IPS DF 4.7 (cell line): Measurements from ENCODE around the gene BTBD10.
"Not testable (repeated sequence)": the region's sequence is repeated elsewhere in the genome, so short reads cannot be mapped to it uniquely, and the experiment has no call there.

Experiments used
- DNase-seq: peaks from one replicate; pipeline ENCODE4 v3.0.0-alpha.2; 2013; ENCODE audit warnings: low spot score; ENCODE audit errors: extremely low read depth

Gene BTBD10

DNA sequence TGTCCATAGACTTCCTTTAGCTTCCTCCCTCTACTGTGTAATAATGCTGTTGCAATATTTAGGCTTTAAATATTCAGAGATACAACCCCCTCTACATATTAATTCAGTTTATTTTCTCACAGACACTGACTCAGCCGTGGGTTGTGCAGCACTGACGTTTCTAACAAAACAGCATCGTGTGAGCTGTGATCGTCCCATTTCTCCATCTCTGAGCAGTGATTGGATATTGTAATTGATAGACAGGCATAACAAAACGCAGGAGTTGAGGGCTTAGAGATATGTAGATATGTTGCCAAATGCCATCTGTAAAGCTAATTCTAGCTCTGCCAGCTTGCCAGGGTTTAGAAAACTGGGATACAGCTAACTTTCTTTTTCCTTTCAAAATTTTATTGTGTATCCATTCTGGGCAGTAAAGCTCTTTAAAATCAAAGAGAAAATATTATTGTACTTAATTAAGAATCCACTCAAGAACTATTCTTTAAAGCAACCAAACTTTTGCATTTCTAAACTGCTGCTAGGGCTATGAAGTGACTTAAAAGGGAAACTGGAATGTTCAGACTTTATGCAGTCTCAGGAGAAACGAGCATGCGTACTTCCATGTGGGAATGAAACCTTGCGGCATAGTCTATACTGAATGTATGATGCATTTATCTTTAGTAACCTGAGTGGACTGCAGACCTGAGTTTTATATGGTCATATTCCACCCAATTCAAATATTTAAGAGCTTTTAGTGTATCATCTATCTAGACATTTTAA, 22.7 kb downstream of the BTBD10 start:
- DNase-seq = no peak

DNA sequence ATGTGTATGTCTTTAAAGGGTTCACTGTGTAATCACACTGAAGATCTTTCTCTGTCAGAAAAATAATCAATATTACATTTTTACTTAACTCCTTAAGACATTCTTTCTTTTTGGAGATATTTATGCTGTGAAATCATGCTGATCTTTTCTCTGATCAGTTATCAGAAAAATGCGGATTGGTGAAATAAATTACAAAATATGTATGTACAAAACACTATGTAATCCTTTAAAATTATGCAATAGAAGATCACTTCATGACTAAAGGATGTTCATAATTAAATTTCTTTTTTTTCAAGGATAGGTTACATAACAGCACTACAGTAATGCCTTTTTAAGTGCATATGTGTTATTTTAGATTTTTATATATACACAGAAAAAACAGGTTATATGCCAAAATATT, 24.7 kb downstream of the BTBD10 start:
- DNase-seq = no peak

DNA sequence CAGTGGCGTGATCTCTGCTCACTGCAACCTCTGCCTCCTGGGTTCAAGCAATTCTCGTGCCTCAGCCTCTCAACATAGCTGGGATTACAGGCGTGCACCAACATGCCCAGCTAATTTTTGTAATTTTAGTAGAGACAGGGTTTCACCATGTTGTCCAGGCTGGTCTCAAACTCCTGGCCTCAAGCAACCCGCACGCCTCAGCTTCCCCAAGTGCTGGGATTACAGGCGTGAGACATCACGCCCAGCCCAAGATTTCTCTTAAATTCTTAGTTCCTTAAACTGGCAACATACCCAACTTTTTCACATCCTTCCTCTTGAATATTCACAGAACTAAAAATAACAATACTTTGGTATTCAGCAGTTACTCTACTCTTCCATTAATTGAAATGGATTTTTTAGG, 26.2 kb downstream of the BTBD10 start:
- not testable (repeated sequence) for DNase-seq

DNA sequence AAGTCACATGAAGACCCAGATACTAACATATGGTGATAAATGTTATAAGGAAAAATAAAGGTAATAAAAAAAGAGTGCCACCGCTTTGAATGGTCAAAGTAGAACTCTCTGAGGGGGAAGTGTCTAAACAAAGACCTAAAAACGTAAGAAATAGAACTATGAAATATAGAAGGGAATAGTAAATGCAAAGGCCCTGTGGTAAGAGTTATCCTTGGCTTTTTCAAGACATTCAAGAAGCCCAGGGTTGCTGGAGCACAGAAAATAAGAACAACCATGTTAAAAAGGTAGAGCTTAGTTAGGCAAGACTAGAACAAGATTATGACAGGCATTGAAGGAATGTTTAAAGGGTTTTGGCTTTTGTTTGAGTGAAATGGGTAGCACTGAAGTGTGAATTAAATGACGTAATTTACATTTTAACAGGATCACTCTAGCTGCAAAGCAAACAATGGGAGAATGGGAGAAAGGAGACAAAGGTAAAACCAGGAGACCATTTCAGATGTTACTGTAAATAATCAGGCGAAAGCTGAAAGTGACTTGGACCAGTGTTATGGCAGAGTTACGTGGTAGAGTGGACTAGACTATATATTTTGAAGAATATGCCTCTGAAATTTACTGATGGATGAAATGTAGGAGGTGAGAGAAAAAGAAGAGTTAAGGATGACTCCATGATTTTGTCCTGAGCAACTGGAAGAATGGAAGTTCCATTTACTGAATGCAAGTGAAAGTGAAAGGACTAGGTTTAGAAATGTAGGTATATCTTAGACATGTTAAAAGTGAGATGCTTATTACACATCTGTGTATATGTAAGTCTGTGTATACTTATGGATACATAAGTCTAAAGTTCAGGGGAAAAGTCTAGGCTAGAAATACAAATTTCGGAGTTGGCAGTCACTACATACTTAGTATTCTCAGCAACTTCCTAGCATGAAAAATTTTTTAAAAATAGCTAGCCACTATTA, 28.5 kb downstream of the BTBD10 start:
- no peak for DNase-seq

DNA sequence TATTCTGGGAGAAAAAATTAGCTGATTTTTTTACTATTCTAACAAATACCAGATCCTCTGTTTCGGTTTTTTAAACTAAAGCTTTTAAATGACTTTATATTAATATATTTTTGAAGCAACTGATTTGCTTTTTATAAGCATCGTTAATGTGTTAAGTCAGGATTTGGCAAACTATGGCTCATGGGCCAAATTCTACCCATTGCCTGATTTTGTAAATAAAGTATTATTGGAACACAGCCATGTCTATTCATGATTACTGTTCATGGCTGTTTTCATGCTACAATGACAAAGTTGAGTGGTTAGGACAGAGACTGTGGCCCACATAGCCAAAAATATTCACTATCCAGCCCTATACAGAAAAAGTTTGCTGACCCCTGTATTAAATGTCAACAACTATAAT, 29.6 kb downstream of the BTBD10 start:
- no peak for DNase-seq

DNA sequence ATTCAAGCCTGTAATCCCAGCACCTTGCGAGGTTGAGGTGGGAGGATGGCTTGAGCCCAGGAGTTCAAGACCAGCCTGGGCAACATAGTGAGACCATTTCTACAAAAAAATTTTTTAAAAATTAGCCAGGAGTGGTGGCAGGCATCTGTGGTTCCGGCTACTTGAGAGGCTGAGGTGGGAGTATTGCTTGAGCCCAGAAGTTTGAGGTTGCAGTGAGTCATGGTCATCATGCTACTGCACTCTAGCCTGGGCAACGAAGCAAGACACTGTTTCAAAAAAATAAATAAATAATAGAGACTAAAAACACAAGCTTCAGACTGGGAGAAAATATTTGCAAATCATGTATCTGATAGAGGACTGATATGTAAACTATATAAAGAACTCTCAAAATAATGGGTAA, 33.2 kb downstream of the BTBD10 start:
- no peak for DNase-seq

DNA sequence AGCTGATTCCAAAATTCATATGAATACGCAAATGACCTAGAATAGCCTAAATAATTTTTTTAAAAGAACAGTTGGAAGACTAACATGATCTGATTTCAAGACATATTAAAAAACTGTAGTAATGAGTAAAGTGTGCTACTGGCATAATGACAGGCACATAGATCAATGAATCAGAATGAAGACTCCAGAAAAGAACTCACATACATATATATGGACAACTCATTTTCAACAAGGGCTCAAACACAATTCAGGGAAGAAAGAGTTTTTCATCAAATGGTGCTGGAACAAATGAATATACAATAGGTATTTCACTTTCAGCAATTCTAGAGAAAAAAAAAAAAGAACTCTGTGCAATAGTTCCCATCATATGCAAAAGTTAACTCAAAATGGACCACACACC, 33.7 kb downstream of the BTBD10 start:
- no peak for DNase-seq

DNA sequence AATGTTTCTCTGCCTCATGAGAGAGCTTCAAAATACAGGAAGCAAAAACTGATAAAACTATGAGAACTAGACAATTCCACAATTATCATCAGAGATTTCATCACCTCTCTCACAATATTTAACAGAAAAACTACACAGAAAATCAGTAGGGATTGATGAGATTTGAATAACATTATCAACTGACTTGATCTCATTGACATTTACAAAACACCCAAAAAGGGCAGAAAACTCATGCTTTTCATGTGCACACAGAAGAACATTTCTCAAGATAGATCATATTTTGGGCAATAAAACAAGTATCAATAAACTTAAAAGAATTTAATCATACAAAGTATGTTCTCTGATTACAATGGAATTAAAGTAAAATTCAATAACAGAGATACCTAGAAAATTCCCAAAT, 35.6 kb downstream of the BTBD10 start:
- DNase-seq = no peak

DNA sequence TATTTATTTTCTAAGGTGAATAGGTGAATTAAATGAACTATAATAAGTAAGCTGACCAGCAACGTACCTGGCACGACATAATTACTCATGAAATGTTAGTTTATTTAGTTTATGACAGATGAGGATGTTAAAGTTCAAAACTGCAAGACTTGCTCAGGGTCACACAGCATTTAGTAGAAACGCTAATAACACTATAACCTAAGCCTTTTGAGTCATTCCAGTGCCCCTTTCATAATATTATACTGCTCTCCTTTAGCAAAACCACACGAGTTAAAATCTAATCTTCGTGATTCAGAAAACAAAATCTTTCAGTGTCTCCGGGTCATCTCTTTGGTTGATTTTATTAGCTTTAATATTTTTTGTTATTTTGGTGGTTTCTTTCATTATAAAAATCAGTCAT, 39.6 kb downstream of the BTBD10 start:
- DNase-seq = no peak

DNA sequence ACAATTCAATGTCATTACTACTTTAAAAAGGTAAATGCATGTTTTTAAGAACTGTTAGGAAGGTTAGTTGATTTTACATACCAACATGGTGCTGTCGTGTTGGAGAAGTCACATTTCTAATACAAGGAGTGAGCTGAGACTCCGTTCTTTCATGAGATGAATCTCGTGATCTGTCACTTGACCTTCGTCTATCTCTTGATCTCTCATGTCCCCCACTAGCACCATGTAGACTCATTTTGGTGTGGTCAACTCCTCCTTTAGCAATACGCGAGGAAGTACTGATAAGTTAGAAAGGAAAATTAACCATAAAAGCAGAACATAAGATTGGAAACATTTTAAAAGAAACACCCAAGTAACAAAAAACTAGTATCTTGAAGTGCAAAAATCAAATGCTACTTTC, 41.5 kb downstream of the BTBD10 start:
- no peak for DNase-seq

DNA sequence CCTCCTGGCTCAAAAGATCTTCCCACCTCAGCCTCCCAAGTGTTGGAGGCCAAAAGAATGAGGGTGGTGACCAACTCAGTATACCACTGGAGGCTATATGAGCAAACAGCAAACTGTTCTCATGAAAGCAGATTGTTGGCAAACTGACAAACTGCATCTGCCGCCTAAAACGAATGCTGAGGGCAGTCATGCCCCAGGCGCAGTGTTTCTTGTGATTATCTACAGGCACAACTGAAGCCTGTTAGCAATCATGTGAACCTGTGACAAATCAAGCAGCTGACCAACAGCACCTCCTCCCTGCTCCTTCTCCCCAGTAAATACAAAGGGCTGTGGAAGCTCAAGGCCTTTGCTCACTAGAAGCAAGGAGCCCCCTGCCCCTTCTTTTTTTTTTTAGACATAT, 47.8 kb downstream of the BTBD10 start:
- no peak for DNase-seq

DNA sequence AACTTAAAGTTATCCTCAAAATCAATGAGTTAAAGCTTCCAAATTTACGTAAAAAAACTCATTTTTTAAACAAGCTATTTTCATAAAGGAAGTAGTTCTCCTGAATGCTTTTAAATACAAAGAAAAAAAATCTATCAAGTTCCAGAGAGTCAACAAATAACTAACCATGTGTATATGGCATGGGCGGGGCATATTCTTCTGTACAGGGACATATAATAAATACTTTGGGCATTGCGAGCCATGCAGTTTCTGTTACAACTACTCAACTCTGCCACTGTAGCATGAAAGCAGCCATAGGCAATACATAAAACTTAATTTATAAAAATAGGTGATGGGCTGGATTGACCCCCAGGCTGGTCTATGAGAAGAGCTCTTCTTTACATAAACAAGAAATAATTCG, 57.8 kb downstream of the BTBD10 start:
- no peak for DNase-seq

DNA sequence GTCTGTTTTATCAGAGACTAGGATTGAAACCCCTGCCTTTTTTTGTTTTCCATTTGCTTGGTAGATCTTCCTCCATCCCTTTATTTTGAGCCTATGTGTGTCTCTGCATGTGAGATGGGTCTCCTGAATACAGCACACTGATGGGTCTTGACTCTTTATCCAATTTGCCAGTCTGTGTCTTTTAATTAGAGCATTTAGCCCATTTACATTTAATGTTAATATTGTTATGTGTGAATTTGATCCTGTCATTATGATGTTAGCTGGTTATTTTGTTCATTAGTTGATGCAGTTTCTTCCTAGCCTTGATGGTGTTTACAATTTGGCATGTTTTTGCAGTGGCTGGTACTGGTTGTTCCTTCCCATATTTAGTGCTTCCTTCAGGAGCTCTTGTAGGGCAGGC, 64.7 kb downstream of the BTBD10 start:
- not testable (repeated sequence) for DNase-seq

DNA sequence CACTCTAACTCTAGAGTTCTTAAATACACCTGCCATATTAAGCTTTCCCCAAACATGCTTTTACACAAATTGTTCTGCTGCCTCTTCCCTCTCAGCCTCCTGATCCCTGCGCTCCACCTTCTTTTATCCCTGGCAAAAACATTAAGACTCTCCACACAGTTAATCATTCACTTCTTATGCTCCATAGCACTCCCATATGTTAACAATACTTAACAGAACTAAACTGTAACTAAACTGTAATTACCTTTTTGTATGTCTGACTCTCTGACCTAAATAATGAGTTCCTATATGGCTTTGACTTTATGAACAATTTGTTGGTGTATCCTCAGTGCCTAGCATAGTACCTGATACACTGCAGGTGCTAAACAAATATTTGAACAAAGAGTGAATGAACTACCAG, 71.8 kb downstream of the BTBD10 start:
- DNase-seq = no peak

DNA sequence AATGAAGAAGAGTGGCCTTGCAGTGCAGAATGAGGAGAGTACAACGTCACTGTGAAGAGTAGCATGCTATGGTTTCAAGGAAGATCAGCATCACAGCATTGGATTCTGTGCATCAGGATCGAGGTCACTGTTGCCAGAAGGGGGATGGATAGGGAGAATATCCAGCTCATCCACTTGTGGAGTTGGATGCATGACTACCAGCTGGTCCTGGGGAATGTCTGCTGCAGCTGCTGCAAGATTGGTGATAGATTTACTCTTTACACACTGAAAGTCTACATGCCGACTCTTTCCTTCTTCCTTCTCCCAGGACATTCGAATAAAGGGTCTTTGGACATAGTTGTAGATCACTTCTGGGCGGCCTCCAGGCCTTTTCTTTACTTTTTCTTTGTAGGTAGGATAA, 74.3 kb downstream of the BTBD10 start:
- DNase-seq = no peak

DNA sequence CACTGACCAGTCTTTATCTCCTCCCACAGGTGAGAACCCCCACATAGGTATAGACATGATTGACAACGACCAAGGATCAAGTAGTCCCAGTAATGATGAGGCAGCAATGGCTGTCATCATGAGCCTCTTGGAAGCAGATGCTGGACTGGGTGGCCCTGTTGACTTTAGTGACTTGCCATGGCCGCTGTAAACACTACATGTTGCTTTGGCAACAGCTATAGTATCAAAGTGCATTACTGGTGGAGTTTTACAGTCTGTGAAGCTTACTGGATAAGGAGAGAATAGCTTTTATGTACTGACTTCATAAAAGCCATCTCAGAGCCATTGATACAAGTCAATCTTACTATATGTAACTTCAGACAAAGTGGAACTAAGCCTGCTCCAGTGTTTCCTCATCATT, 76.5 kb downstream of the BTBD10 start:
- no peak for DNase-seq

DNA sequence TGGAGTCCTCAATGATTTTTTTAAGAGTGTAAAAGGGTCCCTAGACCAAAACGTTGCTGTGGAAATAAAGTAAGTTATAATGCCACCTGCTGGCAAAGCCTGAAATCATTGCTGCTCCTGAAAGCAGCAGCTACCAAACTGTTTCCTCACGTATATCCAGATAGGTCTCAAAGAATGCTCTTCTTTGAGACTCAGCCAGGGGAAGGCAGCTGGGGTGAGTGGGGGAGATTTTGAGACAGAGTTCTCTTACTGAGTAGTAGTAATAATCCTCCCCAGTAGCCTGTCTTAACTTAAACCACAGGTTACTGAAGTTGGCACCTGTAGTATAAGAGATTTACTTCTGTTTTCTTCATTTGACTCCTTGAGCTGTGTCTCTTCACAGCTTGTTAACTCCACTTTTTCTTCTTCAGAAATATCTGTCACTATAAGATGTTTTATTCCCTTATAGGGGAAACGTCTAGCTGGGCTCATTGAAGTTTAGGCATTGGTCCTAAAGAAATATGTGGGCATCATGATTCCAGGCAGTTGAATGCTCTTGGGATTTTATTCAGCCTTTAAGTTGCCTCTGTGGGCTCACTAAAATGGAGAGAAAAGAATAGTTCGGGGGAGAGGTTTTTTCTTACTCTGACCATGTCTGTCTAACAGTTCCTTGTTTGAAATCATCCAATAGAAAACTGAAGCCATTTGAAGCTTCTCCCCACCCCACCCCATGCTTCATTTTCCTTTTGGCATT, 77.9 kb downstream of the BTBD10 start:
- no peak for DNase-seq

DNA sequence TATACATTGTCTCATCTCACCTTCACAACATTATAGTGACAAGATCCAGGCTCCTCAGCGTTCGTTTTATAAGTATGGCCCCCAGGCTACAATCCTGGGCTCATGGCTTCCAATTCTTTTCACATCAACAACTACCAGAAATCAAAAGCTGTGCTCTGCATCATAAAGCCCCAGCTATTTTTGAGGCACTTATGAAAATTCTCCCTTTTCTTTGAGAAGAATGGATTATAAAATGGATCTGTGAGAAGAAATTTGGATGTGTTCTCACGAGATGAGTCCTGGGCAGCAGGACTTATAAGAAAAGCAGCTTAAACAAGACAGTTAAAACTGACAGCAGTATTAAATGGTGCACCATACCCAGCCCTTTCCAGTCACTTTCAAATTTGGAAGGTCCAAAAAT, 80.3 kb downstream of the BTBD10 start:
- DNase-seq = no peak

DNA sequence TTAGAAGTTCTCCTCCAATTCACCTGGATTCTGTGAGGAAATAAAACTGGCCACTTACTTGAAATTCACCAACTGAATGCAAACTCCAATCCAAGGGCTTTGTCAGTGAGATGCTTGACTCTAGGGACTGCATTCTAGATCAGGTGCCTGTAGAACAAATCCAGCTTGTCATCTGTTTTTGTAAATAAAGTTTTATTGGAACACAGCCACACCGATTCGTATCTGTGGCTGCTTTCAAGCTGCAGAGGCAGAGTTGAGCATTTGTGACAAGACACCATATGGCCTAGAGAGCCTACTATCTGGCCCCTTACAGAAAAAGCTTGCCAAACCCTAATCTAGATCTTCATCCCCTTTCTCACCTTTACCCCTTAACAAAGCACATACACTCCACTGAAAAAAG, 82.3 kb downstream of the BTBD10 start:
- DNase-seq = no peak

DNA sequence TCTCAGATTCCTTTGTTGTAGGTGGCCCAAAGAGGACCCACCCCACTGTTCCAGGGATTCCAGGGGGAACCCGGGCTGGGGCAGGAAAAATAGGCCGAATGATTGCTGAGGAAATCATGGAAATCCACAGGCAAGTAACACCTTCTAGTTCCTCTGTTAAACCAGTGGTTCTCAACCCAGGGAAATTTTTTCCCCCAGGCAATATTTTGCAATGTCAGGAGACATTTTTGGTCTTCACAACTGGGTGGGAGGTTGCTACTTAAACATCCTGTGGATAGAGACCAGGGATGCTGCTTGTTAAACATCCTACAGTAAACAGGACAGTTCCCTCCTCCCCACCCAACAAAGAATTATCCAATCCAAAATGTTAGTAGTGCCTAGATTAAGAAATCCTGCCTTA, 84.7 kb downstream of the BTBD10 start:
- DNase-seq = no peak

DNA sequence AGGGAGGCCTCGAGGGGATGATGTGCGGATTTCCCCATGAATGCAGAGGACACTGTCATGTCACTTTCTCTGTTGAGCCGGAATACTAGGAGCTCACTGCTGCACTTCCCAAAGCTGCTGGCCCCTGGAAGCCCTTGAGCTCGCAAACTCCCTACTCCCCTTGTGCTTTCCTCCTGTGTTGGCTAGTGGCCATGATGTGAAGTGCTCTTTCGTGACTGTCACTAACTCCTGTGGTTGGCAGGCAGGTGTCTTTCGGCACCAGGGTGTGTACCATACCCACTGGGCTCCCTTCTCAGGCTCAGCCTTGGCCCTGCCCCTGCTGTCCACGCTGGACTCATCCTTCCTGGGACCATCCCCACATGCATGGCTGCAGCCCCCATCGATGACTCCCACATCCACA, 86.2 kb downstream of the BTBD10 start:
- no peak for DNase-seq

DNA sequence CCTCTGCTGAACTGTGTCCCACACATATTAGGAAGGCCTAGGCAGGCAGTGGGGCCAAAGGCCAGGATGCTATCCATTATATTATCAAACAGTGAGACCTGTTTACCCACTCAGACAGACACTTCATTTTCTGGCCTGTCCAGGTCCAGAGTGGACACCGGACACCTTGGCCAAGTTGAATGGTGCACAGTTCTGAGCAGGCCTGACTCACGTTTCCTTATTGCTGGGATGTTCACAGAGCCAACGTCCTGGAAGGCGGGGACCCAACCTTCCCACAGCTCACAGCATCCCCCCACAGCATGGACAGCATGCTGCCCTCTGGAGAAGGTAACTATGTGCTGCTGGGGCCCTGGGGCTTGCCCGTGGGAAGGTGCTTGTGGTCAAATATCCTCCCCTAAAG, 86.6 kb downstream of the BTBD10 start:
- DNase-seq = no peak
